ENCODE data around the gene OR13C9. TPM values are rescaled to one million over a fixed set of nuclear protein-coding genes. Genes with fewer than 3 reads are reported as not detected.

OR13C9 gene
- polyA plus RNA-seq, 1 donor from 2014 or later, result not detected

DNA sequence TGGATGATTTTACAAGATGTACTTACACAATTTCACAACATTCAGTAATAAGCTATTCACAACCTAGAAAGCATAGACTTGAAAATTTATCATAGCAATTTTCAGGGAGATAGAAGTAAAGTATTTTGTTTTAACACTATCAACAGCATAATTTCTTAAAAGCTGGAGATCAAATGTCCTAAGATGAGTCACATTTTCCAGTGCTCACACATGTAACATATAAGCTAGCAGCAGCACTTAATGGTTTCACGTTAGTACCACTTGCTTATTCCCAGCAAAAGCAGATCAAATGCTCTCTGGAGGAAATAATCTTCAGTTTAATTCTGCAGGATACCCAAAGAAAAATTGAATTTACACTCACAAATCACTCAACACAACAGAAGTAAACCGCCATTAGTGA, 42.5 kb downstream of the OR13C9 start:
- Histone ChIP-seq H2AFZ (ENCODE audit: low read depth, low read length) (no peak overlapping the region), H3F3A (ENCODE audit: insufficient read depth, low read length, poor library complexity, severe bottlenecking) (no peaks in the 10 kb centered on the region), H3K36me3 (ENCODE audit: insufficient read depth, low read length) (no peaks in the 10 kb centered on the region), H3K4me3 (ENCODE audit: low read length) (no peak overlapping the region), H3K9ac (ENCODE audit: low read length) (no peak overlapping the region), H3K27me3 (ENCODE audit: insufficient read depth, low read depth, low read length) (no peaks in the 10 kb centered on the region), H3K79me2 (replicated peaks; ENCODE audit: insufficient read depth, low read length) (no peaks in the 10 kb centered on the region), H3K27ac (ENCODE audit: low read length) (no peak overlapping the region), H3K9me2 (ENCODE audit: insufficient read depth, low read length) (no peaks in the 10 kb centered on the region), H3K9me3 (ENCODE audit: low read length) (no peaks in the 10 kb centered on the region), H3K4me2 (ENCODE audit: low read length) (no peak overlapping the region), H4K20me1 (ENCODE audit: insufficient read depth) (no peaks in the 10 kb centered on the region)
- no peak for TF ChIP-seq EZH2 (IDR thresholded peaks at IDR 0.05; ENCODE audit: borderline replicate concordance, insufficient read depth, low read length, poor library complexity, severe bottlenecking)
- no peak for TF ChIP-seq RAD21 (conservative IDR thresholded peaks at IDR 0.05)
- no peak for TF ChIP-seq MXI1 (conservative IDR thresholded peaks at IDR 0.05; ENCODE audit: poor library complexity, severe bottlenecking)
- TF ChIP-seq POLR2AphosphoS5 (IDR thresholded peaks at IDR 0.05), result no peak
- no peak for TF ChIP-seq SMC3 (conservative IDR thresholded peaks at IDR 0.05; ENCODE audit: poor library complexity)
- TF ChIP-seq, protein P1, sequence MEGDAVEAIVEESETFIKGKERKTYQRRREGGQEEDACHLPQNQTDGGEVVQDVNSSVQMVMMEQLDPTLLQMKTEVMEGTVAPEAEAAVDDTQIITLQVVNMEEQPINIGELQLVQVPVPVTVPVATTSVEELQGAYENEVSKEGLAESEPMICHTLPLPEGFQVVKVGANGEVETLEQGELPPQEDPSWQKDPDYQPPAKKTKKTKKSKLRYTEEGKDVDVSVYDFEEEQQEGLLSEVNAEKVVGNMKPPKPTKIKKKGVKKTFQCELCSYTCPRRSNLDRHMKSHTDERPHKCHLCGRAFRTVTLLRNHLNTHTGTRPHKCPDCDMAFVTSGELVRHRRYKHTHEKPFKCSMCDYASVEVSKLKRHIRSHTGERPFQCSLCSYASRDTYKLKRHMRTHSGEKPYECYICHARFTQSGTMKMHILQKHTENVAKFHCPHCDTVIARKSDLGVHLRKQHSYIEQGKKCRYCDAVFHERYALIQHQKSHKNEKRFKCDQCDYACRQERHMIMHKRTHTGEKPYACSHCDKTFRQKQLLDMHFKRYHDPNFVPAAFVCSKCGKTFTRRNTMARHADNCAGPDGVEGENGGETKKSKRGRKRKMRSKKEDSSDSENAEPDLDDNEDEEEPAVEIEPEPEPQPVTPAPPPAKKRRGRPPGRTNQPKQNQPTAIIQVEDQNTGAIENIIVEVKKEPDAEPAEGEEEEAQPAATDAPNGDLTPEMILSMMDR (IDR thresholded peaks at IDR 0.05; ENCODE audit: poor library complexity, severe bottlenecking), result no peak
- TF ChIP-seq, protein P2, sequence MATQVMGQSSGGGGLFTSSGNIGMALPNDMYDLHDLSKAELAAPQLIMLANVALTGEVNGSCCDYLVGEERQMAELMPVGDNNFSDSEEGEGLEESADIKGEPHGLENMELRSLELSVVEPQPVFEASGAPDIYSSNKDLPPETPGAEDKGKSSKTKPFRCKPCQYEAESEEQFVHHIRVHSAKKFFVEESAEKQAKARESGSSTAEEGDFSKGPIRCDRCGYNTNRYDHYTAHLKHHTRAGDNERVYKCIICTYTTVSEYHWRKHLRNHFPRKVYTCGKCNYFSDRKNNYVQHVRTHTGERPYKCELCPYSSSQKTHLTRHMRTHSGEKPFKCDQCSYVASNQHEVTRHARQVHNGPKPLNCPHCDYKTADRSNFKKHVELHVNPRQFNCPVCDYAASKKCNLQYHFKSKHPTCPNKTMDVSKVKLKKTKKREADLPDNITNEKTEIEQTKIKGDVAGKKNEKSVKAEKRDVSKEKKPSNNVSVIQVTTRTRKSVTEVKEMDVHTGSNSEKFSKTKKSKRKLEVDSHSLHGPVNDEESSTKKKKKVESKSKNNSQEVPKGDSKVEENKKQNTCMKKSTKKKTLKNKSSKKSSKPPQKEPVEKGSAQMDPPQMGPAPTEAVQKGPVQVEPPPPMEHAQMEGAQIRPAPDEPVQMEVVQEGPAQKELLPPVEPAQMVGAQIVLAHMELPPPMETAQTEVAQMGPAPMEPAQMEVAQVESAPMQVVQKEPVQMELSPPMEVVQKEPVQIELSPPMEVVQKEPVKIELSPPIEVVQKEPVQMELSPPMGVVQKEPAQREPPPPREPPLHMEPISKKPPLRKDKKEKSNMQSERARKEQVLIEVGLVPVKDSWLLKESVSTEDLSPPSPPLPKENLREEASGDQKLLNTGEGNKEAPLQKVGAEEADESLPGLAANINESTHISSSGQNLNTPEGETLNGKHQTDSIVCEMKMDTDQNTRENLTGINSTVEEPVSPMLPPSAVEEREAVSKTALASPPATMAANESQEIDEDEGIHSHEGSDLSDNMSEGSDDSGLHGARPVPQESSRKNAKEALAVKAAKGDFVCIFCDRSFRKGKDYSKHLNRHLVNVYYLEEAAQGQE (IDR thresholded peaks at IDR 0.05; ENCODE audit: borderline replicate concordance), result no peak
- TF ChIP-seq EP300 (conservative IDR thresholded peaks at IDR 0.05; ENCODE audit: poor library complexity, severe bottlenecking), result no peak
- no peak for TF ChIP-seq TAF1 (IDR thresholded peaks at IDR 0.05; ENCODE audit: low read depth)

DNA sequence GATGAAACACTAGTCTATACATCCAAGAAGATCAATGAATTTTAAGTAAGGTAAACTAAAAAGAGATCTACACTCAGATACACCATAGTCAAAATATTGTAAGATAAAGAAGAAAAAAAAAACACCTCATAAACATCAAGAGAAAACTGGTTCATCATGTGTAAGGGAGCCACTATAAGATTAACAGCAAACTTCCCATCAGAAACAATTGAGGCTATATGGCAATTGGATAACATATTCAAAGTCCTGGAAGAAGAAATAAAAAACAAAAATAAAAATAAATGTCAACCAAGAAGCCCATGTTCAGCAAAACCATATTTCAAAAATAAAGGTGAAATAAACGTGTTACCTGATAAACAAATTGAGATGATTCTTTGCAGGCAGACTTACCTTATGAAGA, 45.4 kb downstream of the OR13C9 start:
- Histone ChIP-seq H3K27me3 (ENCODE audit: insufficient read depth, low read depth, low read length) (no peaks in the 10 kb centered on the region), H2AFZ (ENCODE audit: low read depth, low read length) (no peak overlapping the region), H3K27ac (ENCODE audit: low read length) (no peak overlapping the region), H3K9me2 (ENCODE audit: insufficient read depth, low read length) (no peaks in the 10 kb centered on the region), H3K36me3 (ENCODE audit: insufficient read depth, low read length) (no peaks in the 10 kb centered on the region), H3K4me2 (ENCODE audit: low read length) (no peak overlapping the region), H3F3A (ENCODE audit: insufficient read depth, low read length, poor library complexity, severe bottlenecking) (no peaks in the 10 kb centered on the region), H3K9ac (ENCODE audit: low read length) (no peak overlapping the region), H3K79me2 (replicated peaks; ENCODE audit: insufficient read depth, low read length) (no peaks in the 10 kb centered on the region), H4K20me1 (ENCODE audit: insufficient read depth) (no peaks in the 10 kb centered on the region), H3K4me3 (ENCODE audit: low read length) (no peak overlapping the region), H3K9me3 (ENCODE audit: low read length) (no peaks in the 10 kb centered on the region)
- TF ChIP-seq POLR2AphosphoS5 (IDR thresholded peaks at IDR 0.05) (no peak), MXI1 (conservative IDR thresholded peaks at IDR 0.05; ENCODE audit: poor library complexity, severe bottlenecking) (no peak), SMC3 (conservative IDR thresholded peaks at IDR 0.05; ENCODE audit: poor library complexity) (no peak), EP300 (conservative IDR thresholded peaks at IDR 0.05; ENCODE audit: poor library complexity, severe bottlenecking) (no peak)
- TF ChIP-seq, protein P2 (IDR thresholded peaks at IDR 0.05; ENCODE audit: borderline replicate concordance), result no peak
